Skeletal muscle satellite cell (primary cell): ENCODE results near the gene SELENOO.

Source experiments
- H3K27me3 ChIP-seq: 2 replicates; pipeline ENCODE4 v1.7.0; 2013; ENCODE audit warnings: low read length; ENCODE audit not compliant: control insufficient read depth, insufficient read depth
- H3K36me3 ChIP-seq: 2 replicates; pipeline ENCODE4 v1.7.0; 2013; ENCODE audit warnings: mild to moderate bottlenecking, control low read depth, low read length; ENCODE audit not compliant: insufficient read depth
- H3K4me1 ChIP-seq: 2 replicates; pipeline ENCODE4 v1.7.0; 2013; ENCODE audit warnings: low read length; ENCODE audit not compliant: control insufficient read depth, insufficient read depth
- H3K4me2 ChIP-seq: 2 replicates; pipeline ENCODE4 v1.7.0; 2013; ENCODE audit warnings: mild to moderate bottlenecking, low read length
- H3K4me3 ChIP-seq: 2 replicates; pipeline ENCODE4 v1.7.0; 2013; ENCODE audit warnings: low read length
- H3K9ac ChIP-seq: 2 replicates; pipeline ENCODE4 v1.7.0; 2013; ENCODE audit warnings: mild to moderate bottlenecking, low read depth, low read length, moderate library complexity
- H3K9me3 ChIP-seq: replicated peaks from 2 replicates; pipeline ENCODE4 v1.7.0; 2013; ENCODE audit warnings: mild to moderate bottlenecking, control low read depth, low read length

SELENOO gene

GRCh38 chr22:50208430-50208938 is 7.7 kb downstream of the SELENOO start:
- peaks cover 47% of the 10 kb centered on the region for H3K36me3 ChIP-seq
- H3K4me2 ChIP-seq: no peak overlapping the region
- H3K9ac ChIP-seq: no peak overlapping the region
- no peak overlapping the region for H3K4me3 ChIP-seq
- no peaks in the 10 kb centered on the region for H3K27me3 ChIP-seq
- peaks cover 14% of the 10 kb centered on the region for H3K4me1 ChIP-seq
- H3K9me3 ChIP-seq: no peaks in the 10 kb centered on the region

GRCh38 chr22:50208939-50209892 is 8.4 kb downstream of the SELENOO start:
- H3K4me1 ChIP-seq: peaks cover 14% of the 10 kb centered on the region
- H3K4me2 ChIP-seq: no peak overlapping the region
- H3K36me3 ChIP-seq: peaks cover 42% of the 10 kb centered on the region
- no peaks in the 10 kb centered on the region for H3K27me3 ChIP-seq
- H3K9ac ChIP-seq: no peak overlapping the region
- no peak overlapping the region for H3K4me3 ChIP-seq
- no peaks in the 10 kb centered on the region for H3K9me3 ChIP-seq

GRCh38 chr22:50209893-50210292 is 9.1 kb downstream of the SELENOO start:
- Histone ChIP-seq H3K9me3 (no peaks in the 10 kb centered on the region), H3K36me3 (peaks cover 45% of the 10 kb centered on the region)

GRCh38 chr22:50210378-50211139 is 9.7 kb downstream of the SELENOO start:
- Histone ChIP-seq H3K36me3 (peaks cover 50% of the 10 kb centered on the region), H3K27me3 (no peaks in the 10 kb centered on the region), H3K4me3 (no peak overlapping the region), H3K4me1 (peaks cover 14% of the 10 kb centered on the region), H3K4me2 (no peak overlapping the region), H3K9ac (no peak overlapping the region), H3K9me3 (no peaks in the 10 kb centered on the region)

More at GRCh38 chr22:50209893-50210292, 9.1 kb downstream of the SELENOO start:
- no peaks in the 10 kb centered on the region for H3K27me3 ChIP-seq
- no peak overlapping the region for H3K4me2 ChIP-seq
- H3K4me3 ChIP-seq: no peak overlapping the region
- H3K4me1 ChIP-seq: peaks cover 14% of the 10 kb centered on the region
- no peak overlapping the region for H3K9ac ChIP-seq

- H3K4me2 ChIP-seq: no peak overlapping the region
- peaks cover 13% of the 10 kb centered on the region for H3K4me1 ChIP-seq
- peaks cover 50% of the 10 kb centered on the region for H3K36me3 ChIP-seq
- no peaks in the 10 kb centered on the region for H3K27me3 ChIP-seq
- H3K4me3 ChIP-seq: no peak overlapping the region
- no peak overlapping the region for H3K9ac ChIP-seq
- H3K9me3 ChIP-seq: no peaks in the 10 kb centered on the region
Observed at GRCh38 chr22:50211147-50211546, 10.3 kb downstream of the SELENOO start.

- H3K9ac ChIP-seq: no peak overlapping the region
- H3K4me2 ChIP-seq: no peak overlapping the region
- no peak overlapping the region for H3K4me3 ChIP-seq
- H3K9me3 ChIP-seq: no peaks in the 10 kb centered on the region
- peaks cover 63% of the 10 kb centered on the region for H3K36me3 ChIP-seq
- H3K27me3 ChIP-seq: no peaks in the 10 kb centered on the region
- H3K4me1 ChIP-seq: no peaks in the 10 kb centered on the region
Observed at GRCh38 chr22:50213263-50213662, 12.5 kb downstream of the SELENOO start.

- Histone ChIP-seq H3K27me3 (no peaks in the 10 kb centered on the region), H3K9me3 (no peaks in the 10 kb centered on the region), H3K4me1 (peaks cover 3% of the 10 kb centered on the region), H3K9ac (no peak overlapping the region), H3K4me2 (no peak overlapping the region), H3K36me3 (peaks cover 78% of the 10 kb centered on the region), H3K4me3 (no peak overlapping the region)
Observed at GRCh38 chr22:50215297-50216054, 14.7 kb downstream of the SELENOO start.

- Histone ChIP-seq H3K27me3 (no peaks in the 10 kb centered on the region), H3K4me1 (peaks cover 3% of the 10 kb centered on the region), H3K4me3 (no peak overlapping the region), H3K9ac (no peak overlapping the region), H3K4me2 (no peak overlapping the region), H3K9me3 (no peaks in the 10 kb centered on the region), H3K36me3 (peaks cover 78% of the 10 kb centered on the region)
Observed at GRCh38 chr22:50216055-50216683, 15.4 kb downstream of the SELENOO start.

- H3K4me2 ChIP-seq: no peak overlapping the region
- H3K9me3 ChIP-seq: no peaks in the 10 kb centered on the region
- no peaks in the 10 kb centered on the region for H3K27me3 ChIP-seq
- no peak overlapping the region for H3K4me3 ChIP-seq
- H3K4me1 ChIP-seq: peaks cover 3% of the 10 kb centered on the region
- H3K36me3 ChIP-seq: peaks cover 81% of the 10 kb centered on the region
- no peak overlapping the region for H3K9ac ChIP-seq
Observed at GRCh38 chr22:50216684-50217520, 16.1 kb downstream of the SELENOO start.

GRCh38 chr22:50217543-50218152 is 16.8 kb downstream of the SELENOO start:
- Histone ChIP-seq H3K9me3 (no peaks in the 10 kb centered on the region), H3K36me3 (peaks cover 81% of the 10 kb centered on the region), H3K4me3 (no peak overlapping the region), H3K9ac (no peak overlapping the region), H3K27me3 (no peaks in the 10 kb centered on the region), H3K4me2 (no peak overlapping the region), H3K4me1 (peaks cover 3% of the 10 kb centered on the region)
